GM23248 (cell line): ENCODE measurements around the gene GPS2. TPM values are rescaled to one million over a fixed set of nuclear protein-coding genes. Genes with fewer than 3 reads are reported as not detected.

Experiments used
- DNase-seq: peaks from one replicate; pipeline ENCODE4 v3.0.0-alpha.2; 2015
- H2AFZ ChIP-seq: fragments of 200-600 bp; sonication (generic); 2 replicates; pipeline ENCODE4 v1.6.1; 2016; ENCODE audit warnings: antibody characterized with exemption
- H3F3A ChIP-seq: fragments of 200-600 bp; sonication (generic); 2 replicates; pipeline ENCODE4 v1.6.1; 2016; ENCODE audit warnings: mild to moderate bottlenecking, antibody characterized with exemption, mixed run types; ENCODE audit not compliant: insufficient read depth
- H3K27ac ChIP-seq: fragments of 200-600 bp; sonication (generic); 2 replicates; pipeline ENCODE4 v1.5.1; 2016; ENCODE audit warnings: mild to moderate bottlenecking
- H3K27me3 ChIP-seq: fragments of 200-600 bp; sonication (generic); replicated peaks from 2 replicates; pipeline ENCODE4 v1.6.1; 2016; ENCODE audit warnings: mild to moderate bottlenecking; ENCODE audit not compliant: insufficient read depth
- H3K36me3 ChIP-seq: fragments of 200-600 bp; sonication (generic); 2 replicates; pipeline ENCODE4 v1.6.1; 2016; ENCODE audit warnings: low read depth, mild to moderate bottlenecking
- H3K4me1 ChIP-seq: fragments of 200-600 bp; sonication (generic); 2 replicates; pipeline ENCODE4 v1.6.1; 2016; ENCODE audit warnings: mild to moderate bottlenecking; ENCODE audit not compliant: insufficient read depth
- H3K4me2 ChIP-seq: fragments of 200-600 bp; sonication (generic); one replicate; pipeline ENCODE4 v1.6.1; 2016; ENCODE audit warnings: mild to moderate bottlenecking; ENCODE audit not compliant: unreplicated experiment
- H3K4me3 ChIP-seq: fragments of 200-600 bp; sonication (generic); 2 replicates; pipeline ENCODE4 v1.5.1; 2016; ENCODE audit warnings: mild to moderate bottlenecking
- H3K79me2 ChIP-seq: fragments of 200-600 bp; sonication (generic); 2 replicates; pipeline ENCODE4 v1.6.1; 2016; ENCODE audit warnings: mild to moderate bottlenecking; ENCODE audit not compliant: insufficient read depth
- H3K9ac ChIP-seq: fragments of 200-600 bp; sonication (generic); 2 replicates; pipeline ENCODE4 v1.6.1; 2016; ENCODE audit warnings: mild to moderate bottlenecking
- H3K9me2 ChIP-seq: fragments of 200-600 bp; sonication (generic); 2 replicates; pipeline ENCODE4 v1.6.1; 2016; ENCODE audit warnings: mixed run types, mild to moderate bottlenecking, moderate library complexity; ENCODE audit not compliant: insufficient read depth
- H3K9me3 ChIP-seq: fragments of 200-600 bp; sonication (generic); one replicate; pipeline ENCODE4 v1.6.1; 2017; ENCODE audit warnings: low read depth
- H4K20me1 ChIP-seq: fragments of 200-600 bp; sonication (generic); 2 replicates; pipeline ENCODE4 v1.6.0; 2016; ENCODE audit not compliant: insufficient read depth
- EZH2 ChIP-seq: fragments of 200-600 bp; sonication (generic); IDR thresholded peaks from 2 replicates; pipeline ENCODE4 v1.6.1; 2018; ENCODE audit warnings: antibody characterized with exemption, mild to moderate bottlenecking; ENCODE audit not compliant: insufficient read depth, poor library complexity, severe bottlenecking
- EZH2phosphoT487 ChIP-seq: fragments of 200-600 bp; sonication (generic); IDR thresholded peaks from 2 replicates; pipeline ENCODE4 v1.6.1; 2018; ENCODE audit warnings: antibody characterized with exemption, moderate library complexity, mild to moderate bottlenecking, low read depth; ENCODE audit not compliant: insufficient read depth
- WGBS, 2 experiments: methylation state at CpG; one replicate each; pipeline ENCODE4 v1.1.6; 2015 to 2017; ENCODE audit warnings: low lambda C conversion rate in 2 of 2, low coverage in 1 of 2; ENCODE audit errors: missing lambda C conversion rate in 2 of 2; 5-methylcytosine and 5-hydroxymethylcytosine counted together
- in situ Hi-C: fragments of 300-500 bp; cut with MboI; formaldehyde crosslinking; loops from 2 replicates; pipeline ENCODE4 v1.15.0; 2020
- polyA plus RNA-seq: library from polyadenylated mRNA; unstranded; fragments of >200 nt; fragmentation: Nextera tagmentation; extraction: Ambion mirVana; gene quantifications from 2 replicates; pipeline ENCODE4 v1.2.1, GENCODE V29; 2016
- total RNA-seq: library from RNA; depleted of rRNA; stranded (reverse); fragments of >200 nt; shearing (Covaris generic); gene quantifications from 2 replicates; pipeline ENCODE4 v1.2.3, GENCODE V29; 2014; rRNA removed

Gene GPS2, protein sequence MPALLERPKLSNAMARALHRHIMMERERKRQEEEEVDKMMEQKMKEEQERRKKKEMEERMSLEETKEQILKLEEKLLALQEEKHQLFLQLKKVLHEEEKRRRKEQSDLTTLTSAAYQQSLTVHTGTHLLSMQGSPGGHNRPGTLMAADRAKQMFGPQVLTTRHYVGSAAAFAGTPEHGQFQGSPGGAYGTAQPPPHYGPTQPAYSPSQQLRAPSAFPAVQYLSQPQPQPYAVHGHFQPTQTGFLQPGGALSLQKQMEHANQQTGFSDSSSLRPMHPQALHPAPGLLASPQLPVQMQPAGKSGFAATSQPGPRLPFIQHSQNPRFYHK
- 50.1 and 81.3 TPM in 2 replicates for total RNA-seq
- polyA plus RNA-seq, result 53.8 and 59.4 TPM in 2 replicates

DNA sequence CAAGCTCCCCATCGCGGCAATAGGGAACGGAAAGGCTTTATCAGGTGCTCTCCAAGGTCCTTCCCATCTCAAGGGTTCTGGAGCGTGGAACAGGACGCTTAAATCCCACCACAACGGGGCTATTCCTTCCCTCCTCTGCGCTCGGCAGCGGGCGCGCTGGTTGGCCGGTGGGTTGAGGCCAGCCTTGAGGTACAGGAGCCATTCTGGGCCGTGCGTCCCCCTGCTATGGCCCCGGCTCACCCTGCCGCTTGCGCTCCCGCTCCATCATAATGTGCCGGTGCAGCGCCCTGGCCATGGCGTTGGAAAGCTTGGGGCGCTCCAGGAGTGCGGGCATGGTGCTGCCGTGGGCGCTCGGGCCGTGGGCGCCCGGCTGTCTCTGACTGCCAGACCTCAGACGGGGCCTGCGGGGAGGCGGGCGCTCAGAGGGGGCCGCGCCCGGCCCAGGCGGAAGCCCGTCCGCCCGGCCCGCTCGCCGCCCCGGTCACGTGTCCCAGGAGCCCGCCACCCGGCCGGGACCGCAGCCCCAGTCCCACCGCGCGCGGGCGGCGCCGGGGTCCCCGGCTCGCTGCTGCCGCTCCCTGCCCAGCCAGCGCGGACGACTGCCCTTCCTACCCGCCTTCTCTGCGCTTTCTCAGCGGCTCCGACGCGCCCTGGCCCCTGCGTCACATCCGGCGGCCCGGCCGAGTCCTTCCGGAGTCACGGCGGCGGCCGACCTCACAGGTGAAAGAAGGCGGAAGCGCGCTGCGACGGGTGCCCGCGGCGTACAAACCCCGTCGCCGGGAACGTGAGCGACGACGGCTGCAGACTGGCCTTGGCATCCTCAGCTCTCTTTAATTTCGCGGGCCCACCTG is at the start of gene GPS2:
GPS2 (minus strand) TSS at position 642 of the 851 bp plus-strand sequence; CDS start at position 334, 308 bp downstream.
- peak; percentile 94 for DNase-seq
- peak within 1 kb of the TSS; percentile 81 for H3K9ac ChIP-seq
- peaks cover 46% of the 10 kb centered on the region for H3F3A ChIP-seq
- peaks cover 38% of the 10 kb centered on the region for H3K4me1 ChIP-seq
- no peaks in the 10 kb centered on the region for H3K9me3 ChIP-seq
- peaks cover 12% of the 10 kb centered on the region for H4K20me1 ChIP-seq
- peak within 1 kb of the TSS; percentile 67 for H3K27ac ChIP-seq
- H3K27me3 ChIP-seq, result no peaks in the 10 kb centered on the region
- peaks cover 49% of the 10 kb centered on the region for H3K79me2 ChIP-seq
- H2AFZ ChIP-seq, result peak within 1 kb of the TSS; percentile 80
- no peaks in the 10 kb centered on the region for H3K9me2 ChIP-seq
- in situ Hi-C loops, result no loop called here
- peak within 1 kb of the TSS; percentile 93 for H3K4me2 ChIP-seq
- TF ChIP-seq EZH2 (no peak), EZH2phosphoT487 (no peak)
- H3K36me3 ChIP-seq, result peaks cover 35% of the 10 kb centered on the region
- 1 to 2% methylated on average over 59 to 77 of the region's 95 CpGs for WGBS, 2 experiments
- H3K4me3 ChIP-seq, result peak within 1 kb of the TSS; percentile 98

DNA sequence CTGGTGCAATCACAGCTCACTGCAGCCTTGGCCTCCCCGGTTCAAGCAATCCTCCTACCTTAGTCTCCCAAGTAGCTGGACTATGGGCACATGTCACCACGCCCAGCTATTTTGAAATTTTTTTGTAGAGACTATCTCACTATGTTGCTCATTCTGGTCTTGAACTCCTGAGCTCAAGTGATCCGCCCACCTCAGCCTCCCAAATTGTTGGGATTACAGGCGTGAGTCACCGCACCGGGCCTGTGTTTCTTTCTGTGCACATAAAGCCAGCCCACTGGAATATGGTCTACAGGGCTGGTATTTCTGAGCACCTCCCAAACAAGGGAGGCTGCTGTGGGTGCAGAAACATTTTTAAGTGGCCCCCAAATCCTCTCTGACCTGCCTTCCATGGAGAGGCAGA is 48.2 kb upstream of the GPS2 start:
- Histone ChIP-seq H3K4me1 (0 out of 2 replicates have a peak, but pooled peaks cover 5% of the 10 kb centered on the region), H3K4me3 (no peak overlapping the region), H3K9me2 (no peaks in the 10 kb centered on the region), H3F3A (peaks cover 5% of the 10 kb centered on the region; the same call in 1 of the 2 replicates), H3K36me3 (no peaks in the 10 kb centered on the region), H3K79me2 (no peaks in the 10 kb centered on the region), H4K20me1 (no peaks in the 10 kb centered on the region), H2AFZ (peak overlapping the region; percentile 66), H3K9ac (no peak overlapping the region), H3K4me2 (peak overlapping the region; percentile 18), H3K27me3 (no peaks in the 10 kb centered on the region), H3K9me3 (no peaks in the 10 kb centered on the region), H3K27ac (peak overlapping the region; percentile 63)
- DNase-seq, result peak; percentile 84
- WGBS, 2 experiments, result 12 to 14% methylated on average over 6 of the region's 6 CpGs
- in situ Hi-C loops, result no loop called here
- TF ChIP-seq EZH2phosphoT487 (no peak), EZH2 (no peak)

DNA sequence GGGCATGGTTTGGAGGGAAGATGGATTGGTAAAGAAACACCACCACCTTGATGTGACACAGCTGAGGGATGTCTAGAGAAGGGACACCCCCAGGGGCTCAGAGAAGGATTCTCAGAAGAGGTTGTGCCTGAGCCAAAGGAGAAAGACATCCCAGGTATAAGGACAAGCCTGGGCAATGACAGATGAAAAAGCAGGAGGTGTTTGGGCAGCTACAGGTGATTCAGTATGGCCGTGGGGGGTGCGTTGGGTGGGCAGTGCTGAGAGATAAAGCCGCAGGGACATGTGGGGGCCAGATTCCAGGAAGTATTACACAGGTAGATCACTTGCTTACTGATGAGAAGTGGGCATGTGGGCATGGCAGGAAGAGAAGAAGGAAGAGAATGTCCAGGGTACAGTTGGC is 46.7 kb upstream of the GPS2 start:
- Histone ChIP-seq H3K4me2 (no peak overlapping the region), H2AFZ (no peak overlapping the region), H3K4me3 (no peak overlapping the region), H3K9ac (no peak overlapping the region), H3K79me2 (no peaks in the 10 kb centered on the region), H3F3A (peaks cover 5% of the 10 kb centered on the region; the same call in 1 of the 2 replicates), H3K4me1 (0 out of 2 replicates have a peak, but pooled peaks cover 5% of the 10 kb centered on the region), H3K27ac (no peak overlapping the region), H3K27me3 (no peaks in the 10 kb centered on the region), H3K9me2 (no peaks in the 10 kb centered on the region), H3K36me3 (no peaks in the 10 kb centered on the region), H3K9me3 (no peaks in the 10 kb centered on the region), H4K20me1 (no peaks in the 10 kb centered on the region)
- 2 to 6% methylated on average over 3 of the region's 3 CpGs for WGBS, 2 experiments
- in situ Hi-C loops, result no loop called here
- DNase-seq, result no peak
- TF ChIP-seq EZH2phosphoT487, result no peak
- no peak for TF ChIP-seq EZH2

DNA sequence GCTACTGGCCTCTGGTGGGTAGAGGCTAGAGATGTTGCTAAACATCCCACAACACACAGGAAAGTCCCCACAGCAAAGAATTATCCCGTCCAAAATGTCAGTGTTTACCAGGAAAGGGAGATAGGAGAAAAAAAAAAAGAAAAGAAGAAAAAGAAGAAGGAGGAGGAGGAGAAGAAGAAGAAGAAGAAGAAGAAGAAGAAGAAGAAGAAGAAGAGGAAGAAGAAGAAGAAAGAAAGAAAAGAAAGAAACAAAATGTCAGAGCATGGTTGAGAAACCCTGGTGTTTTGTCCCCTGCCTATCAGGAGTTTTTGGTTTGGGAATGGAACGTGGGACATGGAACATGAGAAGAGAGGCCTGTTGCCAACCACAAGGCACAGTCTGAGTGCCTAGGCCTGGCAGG is 42.2 kb upstream of the GPS2 start:
- no peaks in the 10 kb centered on the region for H3K9me3 ChIP-seq
- H3K27ac ChIP-seq, result no peak overlapping the region
- 30 to 43% methylated on average over 2 of the region's 2 CpGs for WGBS, 2 experiments
- no peaks in the 10 kb centered on the region for H3K36me3 ChIP-seq
- H3K4me2 ChIP-seq, result no peak overlapping the region
- no peak overlapping the region for H3K9ac ChIP-seq
- no peak for DNase-seq
- peaks cover 19% of the 10 kb centered on the region for H3K4me1 ChIP-seq
- no peaks in the 10 kb centered on the region for H4K20me1 ChIP-seq
- no peak overlapping the region for H3K4me3 ChIP-seq
- no peaks in the 10 kb centered on the region for H3K9me2 ChIP-seq
- peak overlapping the region; percentile 27; the same call in 1 of the 2 replicates for H2AFZ ChIP-seq
- TF ChIP-seq EZH2phosphoT487 (no peak), EZH2 (no peak)
- in situ Hi-C loops, result no loop called here
- H3F3A ChIP-seq, result peaks cover 17% of the 10 kb centered on the region
- peaks cover 27% of the 10 kb centered on the region for H3K79me2 ChIP-seq
- no peaks in the 10 kb centered on the region for H3K27me3 ChIP-seq
